Brain pericyte (primary cell): ENCODE data around the gene PRSS53.

Experiments used
- DNase-seq: peaks from one replicate; pipeline ENCODE4 v3.0.0-alpha.2; 2012; ENCODE audit warnings: low read depth, low spot score

Gene PRSS53

GRCh38 chr16:31079342-31079944 is 9.3 kb downstream of the PRSS53 start:
- no peak for DNase-seq

- DNase-seq, result no peak
Observed at GRCh38 chr16:31078597-31079341, 10.0 kb downstream of the PRSS53 start.

- no peak for DNase-seq
Observed at GRCh38 chr16:31077592-31078396, 10.9 kb downstream of the PRSS53 start.

- DNase-seq, result no peak
Observed at GRCh38 chr16:31077024-31077423, 11.7 kb downstream of the PRSS53 start.

- DNase-seq, result no peak
Observed at GRCh38 chr16:31076319-31076718, 12.4 kb downstream of the PRSS53 start.

GRCh38 chr16:31074814-31075183 is 13.9 kb downstream of the PRSS53 start:
- DNase-seq, result no peak

- peak; percentile 97 for DNase-seq
Observed at GRCh38 chr16:31073970-31074813, 14.6 kb downstream of the PRSS53 start, which contains the start of the genes ZNF646 and ZNF668. Gene ZNF646, plus strand, starts transcription at chr16:31074422. Its CDS starts 1,903 bp downstream, at chr16:31076325. Gene ZNF668, minus strand, starts transcription at chr16:31074240. Its CDS starts 9,781 bp downstream, at chr16:31064459.

- peak; percentile 77 for DNase-seq
Observed at GRCh38 chr16:31073142-31073969, 15.4 kb downstream of the PRSS53 start.

- no peak for DNase-seq
Observed at GRCh38 chr16:31072540-31073141, 16.1 kb downstream of the PRSS53 start.

- no peak for DNase-seq
Observed at GRCh38 chr16:31071861-31072260, 16.9 kb downstream of the PRSS53 start.

GRCh38 chr16:31067342-31067741 is 21.4 kb downstream of the PRSS53 start:
- DNase-seq, result no peak

GRCh38 chr16:31064882-31065461 is 23.8 kb downstream of the PRSS53 start:
- peak; percentile 38 for DNase-seq

- no peak for DNase-seq
Observed at GRCh38 chr16:31063843-31064611, 24.7 kb downstream of the PRSS53 start.

GRCh38 chr16:31063495-31063842 is 25.3 kb downstream of the PRSS53 start:
- DNase-seq, result no peak

GRCh38 chr16:31061813-31062440 is 26.8 kb downstream of the PRSS53 start:
- no peak for DNase-seq

GRCh38 chr16:31061126-31061812 is 27.5 kb downstream of the PRSS53 start:
- DNase-seq, result no peak

- DNase-seq, result no peak
Observed at GRCh38 chr16:31055613-31056012, 33.1 kb downstream of the PRSS53 start.

- DNase-seq, result no peak
Observed at GRCh38 chr16:31052114-31052513, 36.6 kb downstream of the PRSS53 start.
